Neural crest cell (in vitro differentiated cells): ENCODE results near the gene ITSN1. TPM values are rescaled to one million over a fixed set of nuclear protein-coding genes. Genes with fewer than 3 reads are reported as not detected.

Experiments used
- DNase-seq: peaks from one replicate; pipeline ENCODE4 v3.0.0; 2021; ENCODE audit warnings: low read depth, mixed read lengths, low spot score
- H3K27ac Mint-ChIP-seq: one replicate; pipeline ENCODE4 v1.8.0; 2021; ENCODE audit warnings: mild to moderate bottlenecking, mixed read lengths; ENCODE audit not compliant: unreplicated experiment
- H3K27me3 Mint-ChIP-seq: 2 replicates; pipeline ENCODE4 v1.8.0; 2021; ENCODE audit warnings: low read depth, mild to moderate bottlenecking, mixed read lengths
- H3K36me3 Mint-ChIP-seq: 2 replicates; pipeline ENCODE4 v1.8.0; 2021; ENCODE audit warnings: low read depth, mild to moderate bottlenecking, mixed read lengths
- H3K4me1 Mint-ChIP-seq: 2 replicates; pipeline ENCODE4 v1.8.0; 2021; ENCODE audit warnings: mixed read lengths
- H3K4me3 Mint-ChIP-seq: one replicate; pipeline ENCODE4 v1.8.0; 2021; ENCODE audit warnings: mild to moderate bottlenecking, mixed read lengths
- H3K9me3 Mint-ChIP-seq: 2 replicates; pipeline ENCODE4 v1.8.0; 2021; ENCODE audit warnings: mixed read lengths
- total RNA-seq: library from RNA; stranded (reverse); gene quantifications from 2 replicates; pipeline ENCODE4 v1.2.1, GENCODE V29; 2021
- TF ChIP-seq, protein P1 (sequence below): fragments of 200-600 bp; sonication (generic); conservative IDR thresholded peaks from 2 replicates; pipeline ENCODE4 v1.5.0; 2021; ENCODE audit warnings: antibody characterized with exemption, mild to moderate bottlenecking

ITSN1 gene
- total RNA-seq, 1 donor from 2014 or later = 62.7 TPM

GRCh38 chr21:33841561-33841960 is 199.3 kb downstream of the ITSN1 start:
- no peak overlapping the region for H3K27ac Mint-ChIP-seq
- DNase-seq = no peak
- TF ChIP-seq, protein P1, sequence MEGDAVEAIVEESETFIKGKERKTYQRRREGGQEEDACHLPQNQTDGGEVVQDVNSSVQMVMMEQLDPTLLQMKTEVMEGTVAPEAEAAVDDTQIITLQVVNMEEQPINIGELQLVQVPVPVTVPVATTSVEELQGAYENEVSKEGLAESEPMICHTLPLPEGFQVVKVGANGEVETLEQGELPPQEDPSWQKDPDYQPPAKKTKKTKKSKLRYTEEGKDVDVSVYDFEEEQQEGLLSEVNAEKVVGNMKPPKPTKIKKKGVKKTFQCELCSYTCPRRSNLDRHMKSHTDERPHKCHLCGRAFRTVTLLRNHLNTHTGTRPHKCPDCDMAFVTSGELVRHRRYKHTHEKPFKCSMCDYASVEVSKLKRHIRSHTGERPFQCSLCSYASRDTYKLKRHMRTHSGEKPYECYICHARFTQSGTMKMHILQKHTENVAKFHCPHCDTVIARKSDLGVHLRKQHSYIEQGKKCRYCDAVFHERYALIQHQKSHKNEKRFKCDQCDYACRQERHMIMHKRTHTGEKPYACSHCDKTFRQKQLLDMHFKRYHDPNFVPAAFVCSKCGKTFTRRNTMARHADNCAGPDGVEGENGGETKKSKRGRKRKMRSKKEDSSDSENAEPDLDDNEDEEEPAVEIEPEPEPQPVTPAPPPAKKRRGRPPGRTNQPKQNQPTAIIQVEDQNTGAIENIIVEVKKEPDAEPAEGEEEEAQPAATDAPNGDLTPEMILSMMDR = no peak
- peaks cover 29% of the 10 kb centered on the region for H3K36me3 Mint-ChIP-seq
- peaks cover 2% of the 10 kb centered on the region for H3K27me3 Mint-ChIP-seq
- peaks cover 42% of the 10 kb centered on the region for H3K4me1 Mint-ChIP-seq
- no peak overlapping the region for H3K4me3 Mint-ChIP-seq
- peaks cover 7% of the 10 kb centered on the region for H3K9me3 Mint-ChIP-seq

- Mint-ChIP-seq H3K27me3 (peaks cover 2% of the 10 kb centered on the region), H3K4me3 (no peak overlapping the region), H3K4me1 (peaks cover 48% of the 10 kb centered on the region), H3K9me3 (peaks cover 10% of the 10 kb centered on the region), H3K36me3 (peaks cover 24% of the 10 kb centered on the region), H3K27ac (no peak overlapping the region)
- DNase-seq = no peak
- TF ChIP-seq, protein P1 = no peak
Observed at GRCh38 chr21:33843216-33843615, 200.9 kb downstream of the ITSN1 start.

- H3K36me3 Mint-ChIP-seq = peaks cover 15% of the 10 kb centered on the region
- H3K4me3 Mint-ChIP-seq = peak overlapping the region; percentile 78
- H3K27ac Mint-ChIP-seq = peak overlapping the region; percentile 65
- H3K27me3 Mint-ChIP-seq = peaks cover 2% of the 10 kb centered on the region
- TF ChIP-seq, protein P1 = no peak
- H3K9me3 Mint-ChIP-seq = peaks cover 10% of the 10 kb centered on the region
- H3K4me1 Mint-ChIP-seq = peaks cover 54% of the 10 kb centered on the region
- peak; percentile 22 for DNase-seq
Observed at GRCh38 chr21:33844104-33844889, 202.0 kb downstream of the ITSN1 start.

DNA sequence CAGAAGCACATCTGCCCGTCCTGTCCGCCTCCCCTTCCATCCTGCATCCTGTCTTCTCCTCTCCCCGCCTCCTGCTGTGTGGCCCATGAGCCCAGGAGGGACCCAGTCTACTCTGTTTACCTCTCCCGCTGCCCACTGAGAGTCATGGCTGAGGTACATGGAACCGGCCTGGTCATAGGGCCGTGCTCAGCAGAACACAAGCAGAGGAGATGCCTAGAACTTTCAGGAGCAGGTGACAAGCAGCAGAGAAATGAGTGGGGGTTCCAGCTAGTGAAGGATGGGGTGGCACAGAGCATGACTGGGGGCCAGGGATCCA is 202.5 kb downstream of the ITSN1 start:
- Mint-ChIP-seq H3K36me3 (peaks cover 15% of the 10 kb centered on the region), H3K4me3 (peak overlapping the region; percentile 27), H3K27me3 (peaks cover 2% of the 10 kb centered on the region), H3K4me1 (peaks cover 54% of the 10 kb centered on the region), H3K27ac (no peak overlapping the region), H3K9me3 (peaks cover 10% of the 10 kb centered on the region)
- TF ChIP-seq, protein P1 = no peak
- DNase-seq = no peak

DNA sequence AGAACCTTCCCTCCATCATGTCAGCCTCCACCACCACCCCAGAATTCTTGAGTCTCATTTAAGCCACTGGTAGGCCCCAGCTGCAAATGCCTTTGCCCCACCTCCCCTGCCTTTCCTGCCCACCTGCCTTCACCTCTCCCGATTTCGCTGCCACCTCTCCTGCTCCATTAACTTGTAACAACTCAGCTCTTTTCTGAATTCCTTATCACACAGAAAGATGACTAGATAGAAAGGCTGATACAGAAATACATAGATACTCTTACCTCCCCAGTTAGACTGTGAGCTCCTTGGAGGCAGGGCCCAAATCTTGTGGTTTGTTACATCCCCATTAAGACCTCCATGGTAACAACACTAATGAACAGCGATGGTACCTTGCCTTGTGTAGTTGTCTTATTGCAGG is 203.8 kb downstream of the ITSN1 start:
- H3K27me3 Mint-ChIP-seq = peaks cover 2% of the 10 kb centered on the region
- H3K4me3 Mint-ChIP-seq = no peak overlapping the region
- no peak for DNase-seq
- peaks cover 54% of the 10 kb centered on the region for H3K4me1 Mint-ChIP-seq
- TF ChIP-seq, protein P1 = no peak
- peak overlapping the region; percentile 67 for H3K27ac Mint-ChIP-seq
- H3K36me3 Mint-ChIP-seq = peaks cover 12% of the 10 kb centered on the region
- peaks cover 10% of the 10 kb centered on the region for H3K9me3 Mint-ChIP-seq
